ENCODE results near the gene C17orf100.
A peak's percentile ranks its signal among the peaks of the same experiment; 100 is the strongest.

C17orf100 gene

GRCh38 chr17:6641247-6641863 is 10.2 kb upstream of the C17orf100 start:
- Histone ChIP-seq H3K23ac (ENCODE audit: low read length) (no peak overlapping the region), H3K18ac (ENCODE audit: low read length) (no peak overlapping the region), H3K4me2 (ENCODE audit: low read length) (peak overlapping the region; percentile 58), H4K5ac (ENCODE audit: low read length) (no peak overlapping the region), H2BK15ac (replicated peaks; ENCODE audit: low read depth) (no peak overlapping the region), H3K4me3 (ENCODE audit: low read length) (peak overlapping the region; percentile 82), H3K56ac (ENCODE audit: low read length) (peak overlapping the region; percentile 95), H3K27ac (ENCODE audit: low read depth, low read length) (peak overlapping the region; percentile 62), H3K36me3 (ENCODE audit: control insufficient read depth, insufficient read depth, low read length) (peaks cover 2% of the 10 kb centered on the region), H2BK120ac (ENCODE audit: low read depth, low read length) (no peak overlapping the region), H3K9ac (ENCODE audit: low read length) (peak overlapping the region; percentile 86), H4K8ac (ENCODE audit: low read depth, low read length) (no peak overlapping the region), H2AK5ac (ENCODE audit: low read length) (no peak overlapping the region), H3K4ac (ENCODE audit: low read depth, low read length) (peak overlapping the region; percentile 25), H3K27me3 (ENCODE audit: insufficient read depth, low read length, poor library complexity) (no peaks in the 10 kb centered on the region), H3K4me1 (ENCODE audit: control insufficient read depth, low read depth, low read length) (peaks cover 2% of the 10 kb centered on the region), H2BK5ac (ENCODE audit: low read length) (no peak overlapping the region), H3K79me2 (ENCODE audit: control insufficient read depth, insufficient read depth, low read length) (peaks cover 10% of the 10 kb centered on the region), H3K79me1 (ENCODE audit: low read length) (peaks cover 12% of the 10 kb centered on the region)
- DNase-seq, result peak; percentile 82
- no CpG with 5 or more reads among the region's 20 CpGs for WGBS (ENCODE audit: extremely low coverage, insufficient coverage, low lambda C conversion rate)

GRCh38 chr17:6642592-6642991 is 9.0 kb upstream of the C17orf100 start:
- Histone ChIP-seq H3K4me1 (ENCODE audit: control insufficient read depth, low read depth, low read length) (peaks cover 2% of the 10 kb centered on the region), H3K4me2 (ENCODE audit: low read length) (no peak overlapping the region), H3K79me2 (ENCODE audit: control insufficient read depth, insufficient read depth, low read length) (peaks cover 10% of the 10 kb centered on the region), H4K5ac (ENCODE audit: low read length) (no peak overlapping the region), H3K4me3 (ENCODE audit: low read length) (no peak overlapping the region), H3K9ac (ENCODE audit: low read length) (no peak overlapping the region), H2AK5ac (ENCODE audit: low read length) (no peak overlapping the region), H4K8ac (ENCODE audit: low read depth, low read length) (no peak overlapping the region), H3K4ac (ENCODE audit: low read depth, low read length) (no peak overlapping the region), H3K27ac (ENCODE audit: low read depth, low read length) (no peak overlapping the region), H2BK120ac (ENCODE audit: low read depth, low read length) (no peak overlapping the region), H3K56ac (ENCODE audit: low read length) (no peak overlapping the region), H2BK5ac (ENCODE audit: low read length) (no peak overlapping the region), H3K18ac (ENCODE audit: low read length) (no peak overlapping the region), H3K27me3 (ENCODE audit: insufficient read depth, low read length, poor library complexity) (no peaks in the 10 kb centered on the region), H3K23ac (ENCODE audit: low read length) (no peak overlapping the region), H3K79me1 (ENCODE audit: low read length) (peaks cover 12% of the 10 kb centered on the region), H3K36me3 (ENCODE audit: control insufficient read depth, insufficient read depth, low read length) (peaks cover 2% of the 10 kb centered on the region), H2BK15ac (replicated peaks; ENCODE audit: low read depth) (no peak overlapping the region)
- no CpG with 5 or more reads among the region's 2 CpGs for WGBS (ENCODE audit: extremely low coverage, insufficient coverage, low lambda C conversion rate)
- DNase-seq, result no peak

GRCh38 chr17:6643451-6644125 is 8.0 kb upstream of the C17orf100 start:
- WGBS (ENCODE audit: extremely low coverage, insufficient coverage, low lambda C conversion rate), result no CpG with 5 or more reads among the region's 5 CpGs
- Histone ChIP-seq H3K56ac (ENCODE audit: low read length) (no peak overlapping the region), H3K36me3 (ENCODE audit: control insufficient read depth, insufficient read depth, low read length) (peaks cover 2% of the 10 kb centered on the region), H3K79me2 (ENCODE audit: control insufficient read depth, insufficient read depth, low read length) (peaks cover 12% of the 10 kb centered on the region), H3K4me3 (ENCODE audit: low read length) (no peak overlapping the region), H3K18ac (ENCODE audit: low read length) (no peak overlapping the region), H3K27ac (ENCODE audit: low read depth, low read length) (no peak overlapping the region), H4K8ac (ENCODE audit: low read depth, low read length) (no peak overlapping the region), H3K9ac (ENCODE audit: low read length) (no peak overlapping the region), H3K4me2 (ENCODE audit: low read length) (no peak overlapping the region), H3K27me3 (ENCODE audit: insufficient read depth, low read length, poor library complexity) (no peaks in the 10 kb centered on the region), H2BK15ac (replicated peaks; ENCODE audit: low read depth) (no peak overlapping the region), H2BK120ac (ENCODE audit: low read depth, low read length) (no peak overlapping the region), H3K4ac (ENCODE audit: low read depth, low read length) (no peak overlapping the region), H2BK5ac (ENCODE audit: low read length) (no peak overlapping the region), H2AK5ac (ENCODE audit: low read length) (no peak overlapping the region), H4K5ac (ENCODE audit: low read length) (no peak overlapping the region), H3K23ac (ENCODE audit: low read length) (no peak overlapping the region), H3K4me1 (ENCODE audit: control insufficient read depth, low read depth, low read length) (peaks cover 2% of the 10 kb centered on the region), H3K79me1 (ENCODE audit: low read length) (peaks cover 10% of the 10 kb centered on the region)
- no peak for DNase-seq

DNA sequence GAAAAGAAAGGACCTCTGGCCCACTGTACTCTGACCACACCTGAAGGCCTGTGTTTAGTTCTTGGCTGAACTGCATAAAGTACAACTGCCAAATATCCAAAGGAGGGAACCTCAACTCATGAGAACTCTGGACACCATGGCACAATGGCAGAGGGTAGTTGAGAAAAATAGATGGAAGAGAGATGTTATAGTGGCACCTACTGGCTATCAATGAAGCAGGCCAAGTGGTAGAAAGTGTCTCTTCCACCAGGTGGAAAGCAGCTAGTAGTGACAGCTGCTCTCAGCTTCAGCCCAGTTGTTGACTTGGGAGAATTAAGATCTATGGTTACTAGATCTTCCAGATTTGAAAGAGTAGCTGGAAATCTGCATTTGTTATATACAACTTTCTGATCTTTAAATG is 3.4 kb upstream of the C17orf100 start:
- no peak overlapping the region for H4K8ac ChIP-seq (ENCODE audit: low read depth, low read length)
- H3K79me2 ChIP-seq (ENCODE audit: control insufficient read depth, insufficient read depth, low read length), result peaks cover 10% of the 10 kb centered on the region
- no peak overlapping the region for H3K23ac ChIP-seq (ENCODE audit: low read length)
- no peak overlapping the region for H3K27ac ChIP-seq (ENCODE audit: low read depth, low read length)
- no peak overlapping the region for H4K5ac ChIP-seq (ENCODE audit: low read length)
- H3K18ac ChIP-seq (ENCODE audit: low read length), result no peak overlapping the region
- peaks cover 2% of the 10 kb centered on the region for H3K36me3 ChIP-seq (ENCODE audit: control insufficient read depth, insufficient read depth, low read length)
- no peak overlapping the region for H3K9ac ChIP-seq (ENCODE audit: low read length)
- H3K4me3 ChIP-seq (ENCODE audit: low read length), result no peak overlapping the region
- no peaks in the 10 kb centered on the region for H3K27me3 ChIP-seq (ENCODE audit: insufficient read depth, low read length, poor library complexity)
- no peak overlapping the region for H2BK5ac ChIP-seq (ENCODE audit: low read length)
- H3K4ac ChIP-seq (ENCODE audit: low read depth, low read length), result no peak overlapping the region
- H2BK15ac ChIP-seq (replicated peaks; ENCODE audit: low read depth), result no peak overlapping the region
- no peak overlapping the region for H2AK5ac ChIP-seq (ENCODE audit: low read length)
- H3K4me2 ChIP-seq (ENCODE audit: low read length), result no peak overlapping the region
- peak; percentile 47 for DNase-seq
- peaks cover 5% of the 10 kb centered on the region for H3K79me1 ChIP-seq (ENCODE audit: low read length)
- no peaks in the 10 kb centered on the region for H3K4me1 ChIP-seq (ENCODE audit: control insufficient read depth, low read depth, low read length)
- no peak overlapping the region for H2BK120ac ChIP-seq (ENCODE audit: low read depth, low read length)
- no peak overlapping the region for H3K56ac ChIP-seq (ENCODE audit: low read length)

GRCh38 chr17:6651919-6652452 is 424 bp downstream of the C17orf100 start:
- Histone ChIP-seq H2BK15ac (replicated peaks; ENCODE audit: low read depth) (no peak overlapping the region), H3K27me3 (ENCODE audit: insufficient read depth, low read length, poor library complexity) (peaks cover 5% of the 10 kb centered on the region), H3K36me3 (ENCODE audit: control insufficient read depth, insufficient read depth, low read length) (no peaks in the 10 kb centered on the region), H4K8ac (ENCODE audit: low read depth, low read length) (no peak overlapping the region), H3K4me1 (ENCODE audit: control insufficient read depth, low read depth, low read length) (peaks cover 3% of the 10 kb centered on the region), H3K18ac (ENCODE audit: low read length) (no peak overlapping the region), H3K56ac (ENCODE audit: low read length) (peak overlapping the region; percentile 90), H2BK120ac (ENCODE audit: low read depth, low read length) (no peak overlapping the region), H3K4ac (ENCODE audit: low read depth, low read length) (no peak overlapping the region), H3K4me3 (ENCODE audit: low read length) (peak overlapping the region; percentile 39), H3K4me2 (ENCODE audit: low read length) (peak overlapping the region; percentile 70), H2BK5ac (ENCODE audit: low read length) (no peak overlapping the region), H3K27ac (ENCODE audit: low read depth, low read length) (no peak overlapping the region), H2AK5ac (ENCODE audit: low read length) (no peak overlapping the region), H3K9ac (ENCODE audit: low read length) (peak overlapping the region; percentile 73), H3K23ac (ENCODE audit: low read length) (peak overlapping the region; percentile 83), H3K79me2 (ENCODE audit: control insufficient read depth, insufficient read depth, low read length) (peaks cover 10% of the 10 kb centered on the region), H4K5ac (ENCODE audit: low read length) (no peak overlapping the region), H3K79me1 (ENCODE audit: low read length) (peaks cover 3% of the 10 kb centered on the region)
- WGBS (ENCODE audit: extremely low coverage, insufficient coverage, low lambda C conversion rate), result no CpG with 5 or more reads among the region's 47 CpGs
- DNase-seq, result peak; percentile 16

All from mesendoderm (in vitro differentiated cells).